GM10248 (cell line): ENCODE data around the gene CFD.
"Not testable (repeated sequence)": the region's sequence is repeated elsewhere in the genome, so short reads cannot be mapped to it uniquely, and the experiment has no call there.

Experiments used
- CTCF ChIA-PET: fragments of 300-600 bp; sonication (Branson Sonifier 250); formaldehyde crosslinking; extraction: SDS; loops from one replicate; lab custom pipeline; 2021; ENCODE audit warnings: antibody characterized with exemption; lab: Yijun Ruan, JAX
- POLR2A ChIA-PET: fragments of 350-650 bp; sonication (Branson Sonifier 250); formaldehyde crosslinking; extraction: SDS; loops from one replicate; lab custom pipeline; 2020; ENCODE audit warnings: antibody characterized with exemption; lab: Yijun Ruan, JAX
- DNase-seq: peaks from one replicate; pipeline ENCODE4 v3.0.0; 2012; ENCODE audit errors: extremely low spot score
- TF ChIP-seq, protein P1 (sequence below): IDR thresholded peaks from 2 replicates; pipeline ENCODE4 v1.5.1; 2012; ENCODE audit warnings: mild to moderate bottlenecking, low read depth; ENCODE audit errors: extremely low read depth, missing control alignments, control extremely low read depth

The CFD gene

DNA sequence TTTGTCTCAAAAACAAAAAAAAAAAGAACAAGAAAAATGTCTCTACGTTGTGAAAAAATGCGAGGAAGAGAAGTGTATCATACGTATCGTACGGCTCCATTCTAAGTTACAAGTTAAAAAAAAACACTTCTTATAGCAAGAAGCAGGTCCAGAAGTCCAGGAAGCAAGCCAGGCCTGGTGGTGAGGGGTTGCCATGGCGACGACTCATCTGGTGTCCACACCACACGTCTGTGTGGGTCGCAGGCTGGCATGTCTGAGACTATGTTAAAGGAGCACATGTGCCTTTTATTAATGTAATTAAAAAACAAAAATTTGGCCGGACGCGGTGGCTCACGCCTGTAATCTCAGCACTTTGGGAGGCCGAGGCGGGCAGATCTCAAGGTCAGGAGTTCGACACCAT, 27.6 kb downstream of the CFD start:
- POLR2A ChIA-PET, result no interaction called here
- TF ChIP-seq, protein P1, sequence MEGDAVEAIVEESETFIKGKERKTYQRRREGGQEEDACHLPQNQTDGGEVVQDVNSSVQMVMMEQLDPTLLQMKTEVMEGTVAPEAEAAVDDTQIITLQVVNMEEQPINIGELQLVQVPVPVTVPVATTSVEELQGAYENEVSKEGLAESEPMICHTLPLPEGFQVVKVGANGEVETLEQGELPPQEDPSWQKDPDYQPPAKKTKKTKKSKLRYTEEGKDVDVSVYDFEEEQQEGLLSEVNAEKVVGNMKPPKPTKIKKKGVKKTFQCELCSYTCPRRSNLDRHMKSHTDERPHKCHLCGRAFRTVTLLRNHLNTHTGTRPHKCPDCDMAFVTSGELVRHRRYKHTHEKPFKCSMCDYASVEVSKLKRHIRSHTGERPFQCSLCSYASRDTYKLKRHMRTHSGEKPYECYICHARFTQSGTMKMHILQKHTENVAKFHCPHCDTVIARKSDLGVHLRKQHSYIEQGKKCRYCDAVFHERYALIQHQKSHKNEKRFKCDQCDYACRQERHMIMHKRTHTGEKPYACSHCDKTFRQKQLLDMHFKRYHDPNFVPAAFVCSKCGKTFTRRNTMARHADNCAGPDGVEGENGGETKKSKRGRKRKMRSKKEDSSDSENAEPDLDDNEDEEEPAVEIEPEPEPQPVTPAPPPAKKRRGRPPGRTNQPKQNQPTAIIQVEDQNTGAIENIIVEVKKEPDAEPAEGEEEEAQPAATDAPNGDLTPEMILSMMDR, result no peak
- DNase-seq, result no peak
- CTCF ChIA-PET, result no interaction called here

DNA sequence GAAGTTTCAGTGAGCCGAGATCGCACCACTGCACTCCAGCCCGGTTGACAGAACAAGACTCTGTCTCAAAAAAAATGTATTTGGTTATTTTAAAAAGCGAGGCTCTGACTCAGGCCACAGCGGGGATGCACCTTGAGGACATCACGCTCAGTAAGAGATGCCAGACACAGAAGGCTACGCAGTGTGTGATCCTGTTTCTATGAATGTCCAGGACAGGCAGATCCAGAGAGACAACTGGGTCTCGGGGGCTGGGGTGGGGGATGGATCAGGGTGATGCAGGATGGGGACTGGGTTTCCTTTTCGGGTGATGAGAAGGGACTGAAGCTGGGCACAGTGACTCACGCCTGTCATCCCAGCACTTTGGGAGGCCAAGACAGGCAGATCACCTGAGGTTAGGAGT, 28.1 kb downstream of the CFD start:
- TF ChIP-seq, protein P1, result no peak
- no peak for DNase-seq
- ChIA-PET CTCF (interaction anchor here (1.3 kb wide), 1 partner anchor 24 kb away, joined by 4 read pairs; no protein-coding TSS in a partner anchor), POLR2A (no interaction called here)

DNA sequence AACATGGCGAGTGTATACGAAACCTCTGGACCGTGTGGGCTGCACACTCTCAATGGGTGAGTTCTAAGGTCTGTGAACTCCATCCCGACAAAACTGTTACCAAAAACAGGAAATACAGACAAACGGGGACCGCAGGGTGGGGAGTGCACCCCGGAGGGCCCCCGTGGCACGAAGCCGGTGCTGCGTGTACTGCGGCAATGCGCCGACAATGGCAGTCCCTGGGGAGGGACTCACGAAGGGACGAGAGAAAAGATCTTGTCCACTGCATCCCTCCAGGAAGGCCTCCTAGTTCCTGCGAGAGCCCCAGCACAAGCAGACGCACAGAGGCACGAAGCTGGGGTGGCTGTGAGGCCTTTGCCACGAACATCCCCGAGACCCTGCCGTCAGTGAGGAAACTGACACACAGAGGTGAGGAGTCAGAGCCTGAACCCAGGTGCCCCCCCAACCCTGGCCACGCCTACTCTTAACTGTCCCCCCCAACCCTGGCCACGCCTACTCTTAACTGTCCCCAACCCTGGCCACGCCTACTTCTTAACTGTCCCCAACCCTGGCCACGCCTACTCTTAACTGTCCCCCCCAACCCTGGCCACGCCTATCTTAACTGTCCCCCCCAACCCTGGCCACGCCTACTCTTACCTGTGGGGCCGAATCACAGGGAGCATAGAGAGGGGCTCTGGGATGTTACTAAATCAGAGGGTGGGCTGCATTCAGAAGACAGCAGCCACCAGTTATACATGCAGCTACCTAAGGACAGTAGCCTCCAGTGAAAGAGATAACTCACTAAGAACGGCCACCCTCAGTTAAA, 29.3 kb downstream of the CFD start:
- ChIA-PET POLR2A (interaction anchor here (0.6 kb wide), 1 partner anchor 182 kb away, joined by 5 read pairs; no protein-coding TSS in a partner anchor), CTCF (interaction anchor here (1.3 kb wide), 1 partner anchor 25 kb away, joined by 4 read pairs; no protein-coding TSS in a partner anchor)
- TF ChIP-seq, protein P1, result no peak
- no peak for DNase-seq

DNA sequence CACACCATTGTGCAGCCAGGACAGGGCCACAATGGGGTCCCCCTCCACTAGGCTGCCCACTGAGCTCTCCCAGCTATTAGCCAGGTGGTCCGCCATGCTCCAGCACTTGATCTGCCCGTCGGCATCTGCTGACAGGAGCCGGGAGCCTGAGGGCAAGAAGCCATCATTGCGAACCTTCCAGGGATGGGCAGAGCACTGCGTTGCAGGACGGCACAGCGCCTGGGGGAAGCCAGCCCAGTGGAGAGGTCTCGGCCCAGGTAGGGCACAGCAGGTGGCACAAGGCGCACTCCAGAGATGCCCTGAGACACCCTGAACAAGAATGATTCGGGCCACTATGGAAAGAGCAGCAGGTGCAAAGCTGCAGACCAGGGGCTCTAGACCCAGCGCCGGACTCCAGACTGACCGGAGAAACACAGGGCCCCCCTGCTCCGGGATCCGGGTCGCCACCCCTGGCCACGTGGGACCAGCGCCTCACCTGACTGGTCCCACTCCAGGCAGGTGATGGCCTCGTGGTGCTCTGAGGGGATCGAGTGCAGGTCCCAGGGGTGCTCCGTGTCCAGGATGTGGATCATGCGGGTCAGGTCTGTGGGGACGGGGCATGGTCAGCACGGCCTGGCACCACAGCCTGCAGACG, 30.3 kb downstream of the CFD start:
- POLR2A ChIA-PET, result interaction anchor here (0.5 to 0.6 kb wide), 2 partner anchors 12 to 181 kb away, joined by 4 to 5 read pairs; no protein-coding TSS in a partner anchor
- TF ChIP-seq, protein P1, result no peak
- DNase-seq, result no peak
- CTCF ChIA-PET, result no interaction called here

DNA sequence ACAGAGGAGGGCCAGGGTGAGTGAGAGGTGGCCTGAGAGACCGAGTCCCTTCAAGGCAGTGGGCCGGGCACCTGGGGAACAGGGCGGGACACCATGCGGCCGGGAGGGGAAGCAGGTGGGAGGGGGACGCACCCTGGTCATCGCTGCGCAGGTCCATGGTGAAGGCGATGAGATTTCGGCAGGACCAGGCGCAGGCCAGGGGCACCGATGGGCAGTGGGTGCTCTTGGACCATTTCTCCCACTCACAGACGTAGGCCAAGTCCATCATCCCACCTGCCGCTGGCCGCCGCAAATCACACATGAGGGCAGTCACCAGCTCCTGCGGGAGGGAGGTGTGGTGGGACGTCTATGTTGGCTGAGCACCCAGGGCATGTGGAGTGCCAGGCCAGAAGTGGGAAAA, 31.4 kb downstream of the CFD start:
- POLR2A ChIA-PET, result no interaction called here
- no peak for DNase-seq
- TF ChIP-seq, protein P1, result no peak
- CTCF ChIA-PET, result interaction anchor here (1.0 kb wide), 1 partner anchor 27 kb away, joined by 3 read pairs; no protein-coding TSS in a partner anchor

DNA sequence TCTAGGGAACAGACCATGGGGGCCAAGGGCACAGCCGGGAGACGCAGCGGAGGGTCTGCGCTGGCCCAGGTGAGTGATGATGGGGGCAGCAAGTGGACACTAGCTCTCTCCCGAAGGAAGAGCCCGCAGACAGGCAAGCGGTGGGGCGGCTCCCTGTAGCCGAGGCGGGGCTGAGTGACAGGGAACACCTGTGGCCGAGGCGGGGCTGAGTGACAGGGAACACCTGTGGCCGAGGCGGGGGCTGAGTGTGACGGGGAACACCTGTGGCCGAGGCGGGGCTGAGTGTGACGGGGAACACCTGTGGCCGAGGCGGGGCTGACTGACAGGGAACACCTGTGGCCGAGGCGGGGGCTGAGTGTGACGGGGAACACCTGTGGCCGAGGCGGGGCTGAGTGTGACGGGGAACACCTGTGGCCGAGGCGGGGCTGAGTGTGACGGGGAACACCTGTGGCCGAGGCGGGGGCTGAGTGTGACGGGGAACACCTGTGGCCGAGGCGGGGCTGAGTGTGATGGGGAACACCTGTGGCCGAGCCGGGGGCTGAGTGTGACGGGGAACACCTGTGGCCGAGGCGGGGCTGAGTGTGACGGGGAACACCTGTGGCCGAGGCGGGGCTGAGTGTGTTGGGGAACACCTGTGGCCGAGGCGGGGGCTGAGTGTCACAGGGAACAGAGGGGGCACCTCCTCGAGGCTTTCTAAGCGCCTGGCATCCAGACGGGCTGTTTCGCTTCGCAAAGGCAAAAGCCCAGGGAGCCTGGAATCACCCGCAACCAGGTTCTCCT, 32.1 kb downstream of the CFD start:
- DNase-seq, POLR2A ChIA-PET: not testable (repeated sequence)
- CTCF ChIA-PET, result interaction anchor here (1.0 to 2.3 kb wide), 2 partner anchors 12 to 28 kb away, joined by 3 to 7 read pairs; no protein-coding TSS in a partner anchor
